A549 (cell line): ENCODE data around the gene LRG1.

ENCODE experiments used
- CTCF ChIP-seq: fragments of >200 bp; sonication (Bioruptor Twin); formaldehyde crosslinking; IDR thresholded peaks from 3 replicates; pipeline ENCODE4 v1.5.1; 2016
- MYC ChIP-seq: IDR thresholded peaks from 2 replicates; pipeline ENCODE4 v1.6.1; 2012; ENCODE audit warnings: mild to moderate bottlenecking, inconsistent platforms, low read length, improper control_type of control experiment, borderline replicate concordance
- POLR2A ChIP-seq: IDR thresholded peaks from 2 replicates; pipeline ENCODE4 v1.6.1; 2012; ENCODE audit warnings: mild to moderate bottlenecking, low read length
- USF2 ChIP-seq: fragments of 450-650 bp; IDR thresholded peaks from 2 replicates; pipeline ENCODE4 v1.6.1; 2014; ENCODE audit warnings: antibody characterized with exemption

- TF ChIP-seq POLR2A (no peak), MYC (no peak), CTCF (no peak), USF2 (no peak)
Observed at GRCh38 chr19:4516199-4516938, 23.5 kb downstream of the LRG1 start.
